CD4-positive, CD25-positive, alpha-beta regulatory T cell (primary cell): ENCODE results near the gene AKR1C1. TPM values are rescaled to one million over a fixed set of nuclear protein-coding genes. Genes with fewer than 3 reads are reported as not detected.
"Not testable (repeated sequence)": the region's sequence is repeated elsewhere in the genome, so short reads cannot be mapped to it uniquely, and the experiment has no call there.

Experiments
- ATAC-seq, 2 donors: fragments of 150-1000 bp; cut with Tn5 transposase; one replicate each; pipeline ENCODE4 v1.10.0; 2021; ENCODE audit warnings: low read depth in 2 of 2, moderate number of reproducible peaks in 2 of 2, moderate library complexity in 1 of 2
- DNase-seq, 3 donors: peaks; one replicate each; pipeline versions ENCODE4 v3.0.0 to v3.0.0-alpha.2; 2012 to 2022; ENCODE audit warnings: mixed read lengths in 1 of 3
- H3K27ac ChIP-seq: one replicate; pipeline ENCODE4 v1.7.0; 2013; ENCODE audit warnings: mild to moderate bottlenecking, low read length; ENCODE audit not compliant: insufficient read depth, poor library complexity, severe bottlenecking
- H3K27me3 ChIP-seq: one replicate; pipeline ENCODE4 v1.7.0; 2013; ENCODE audit warnings: low read length; ENCODE audit not compliant: control insufficient read depth, insufficient read depth
- H3K36me3 ChIP-seq: one replicate; pipeline ENCODE4 v1.7.0; 2013; ENCODE audit warnings: mild to moderate bottlenecking, low read length, moderate library complexity; ENCODE audit not compliant: control insufficient read depth, insufficient read depth
- H3K4me1 ChIP-seq: 2 replicates; pipeline ENCODE4 v1.7.0; 2013; ENCODE audit warnings: mild to moderate bottlenecking, low read length; ENCODE audit not compliant: insufficient read depth, control insufficient read depth, poor library complexity, severe bottlenecking
- H3K4me3 ChIP-seq: one replicate; pipeline ENCODE4 v1.7.0; 2013; ENCODE audit warnings: low read depth, mild to moderate bottlenecking, low read length, moderate library complexity
- H3K9me3 ChIP-seq, 2 experiments: 1 replicate in 1 of 2; 2 replicates in 1 of 2; pipeline ENCODE4 v1.7.0; 2013; ENCODE audit warnings: low read length in 2 of 2, mild to moderate bottlenecking in 1 of 2, moderate library complexity in 1 of 2; ENCODE audit not compliant: control insufficient read depth in 2 of 2
- H3K27ac Mint-ChIP-seq, 3 donors: one replicate each; pipeline ENCODE4 v1.8.0; 2020 to 2022; ENCODE audit warnings: mild to moderate bottlenecking in 3 of 3, mixed read lengths in 3 of 3, moderate library complexity in 2 of 3
- H3K27me3 Mint-ChIP-seq: one replicate; pipeline ENCODE4 v1.8.0; 2022; ENCODE audit warnings: mild to moderate bottlenecking, mixed read lengths
- H3K36me3 Mint-ChIP-seq: one replicate; pipeline ENCODE4 v1.8.0; 2020; ENCODE audit warnings: mixed read lengths
- H3K4me1 Mint-ChIP-seq, 4 donors: one replicate each; pipeline ENCODE4 v1.8.0; 2020 to 2022; ENCODE audit warnings: mixed read lengths in 4 of 4, mild to moderate bottlenecking in 1 of 4
- H3K4me3 Mint-ChIP-seq, 4 donors: one replicate each; pipeline ENCODE4 v1.8.0; 2020 to 2022; ENCODE audit warnings: mild to moderate bottlenecking in 4 of 4, mixed read lengths in 4 of 4, moderate library complexity in 3 of 4
- H3K9me3 Mint-ChIP-seq, 7 donors: one replicate each; pipeline ENCODE4 v1.8.0; 2020 to 2022; ENCODE audit warnings: mixed read lengths in 7 of 7, mild to moderate bottlenecking in 3 of 7, moderate library complexity in 2 of 7
- polyA plus RNA-seq, 4 donors: library from polyadenylated mRNA; unstranded; fragments of 300-500 nt; fragmentation: Illumina TruSeq; gene quantifications; one replicate each; pipeline ENCODE4 v1.2.3, GENCODE V29; 2021
- total RNA-seq: library from RNA; stranded (reverse); gene quantifications from one replicate; pipeline ENCODE4 v1.2.3, GENCODE V29; 2022

AKR1C1 gene
- total and polyA plus RNA-seq, 5 donors from 2014 or later: 0.14 to 1.5 (median 0.82) TPM; not detected in 1

- DNase-seq, H3K27me3 Mint-ChIP-seq, ATAC-seq, H3K36me3 ChIP-seq, H3K27ac Mint-ChIP-seq, H3K4me1 ChIP-seq, H3K4me1 Mint-ChIP-seq, H3K4me3 ChIP-seq, H3K27me3 ChIP-seq, H3K36me3 Mint-ChIP-seq, H3K27ac ChIP-seq, H3K4me3 Mint-ChIP-seq: not testable (repeated sequence)
- peaks cover 10 to 20% of the 10 kb centered on the region in 2 experiments for H3K9me3 ChIP-seq
- H3K9me3 Mint-ChIP-seq: peaks cover 2 to 44% (median 10%) of the 10 kb centered on the region in 7 donors
These were observed 69.2 kb downstream of the AKR1C1 start for GRCh38 chr10:5032444-5032843.

Other genes starting within 250 kb of the AKR1C1 start
- gene AKR1E2, start 137.2 kb upstream of the AKR1C1 start, total RNA-seq: 4.5 TPM
- gene AKR1E2, start 137.2 kb upstream of the AKR1C1 start, polyA plus RNA-seq: 1 to 10 TPM in 1 of 4 donors, under 1 TPM in 2, not detected in 1; 0.26 to 1.1 (median 0.46) TPM
- not detected for gene AKR1C2, start 40.4 kb downstream of the AKR1C1 start, total RNA-seq
- gene AKR1C2, start 40.4 kb downstream of the AKR1C1 start, polyA plus RNA-seq: not detected
- gene AKR1C3, start 131.0 kb downstream of the AKR1C1 start, total RNA-seq: 7.4 TPM
- gene AKR1C3, start 131.0 kb downstream of the AKR1C1 start, polyA plus RNA-seq: 10 to 100 TPM in 3 of 4 donors, 1 to 10 TPM in 1; 8.9 to 49.6 (median 14.2) TPM
- gene AKR1C8, start 221.7 kb downstream of the AKR1C1 start, total RNA-seq: 3.2 TPM
- gene AKR1C8, start 221.7 kb downstream of the AKR1C1 start, polyA plus RNA-seq: under 1 TPM in 2 of 4 donors, not detected in 2; 0.52 to 0.67 TPM
- gene AKR1C4, start 233.4 kb downstream of the AKR1C1 start, total RNA-seq: not detected
- not detected for gene AKR1C4, start 233.4 kb downstream of the AKR1C1 start, polyA plus RNA-seq